ENCODE results near the gene GATA5.
"Not testable (repeated sequence)": the region's sequence is repeated elsewhere in the genome, so short reads cannot be mapped to it uniquely, and the experiment has no call there.

The GATA5 gene

GRCh38 chr20:62428396-62429295, 47.1 kb downstream of the GATA5 start:
- DNase-seq = no peak

- no peak for DNase-seq
Measured at GRCh38 chr20:62428002-62428372, 47.8 kb downstream of the GATA5 start.

- no peak for DNase-seq
Measured at GRCh38 chr20:62427172-62428001, 48.4 kb downstream of the GATA5 start, which contains the start of gene RBBP8NL. Gene RBBP8NL (minus strand): TSS chr20:62427539. CDS start chr20:62419647, 7,892 bp downstream.

- DNase-seq = no peak
Measured at GRCh38 chr20:62426699-62427131, 49.1 kb downstream of the GATA5 start.

GRCh38 chr20:62426059-62426348, 49.8 kb downstream of the GATA5 start:
- DNase-seq = not testable (repeated sequence)

- no peak for DNase-seq
Measured at GRCh38 chr20:62425281-62426058, 50.3 kb downstream of the GATA5 start.

GRCh38 chr20:62424249-62425107, 51.3 kb downstream of the GATA5 start:
- DNase-seq = no peak

- DNase-seq = no peak
Measured at GRCh38 chr20:62423326-62423706, 52.5 kb downstream of the GATA5 start.

GRCh38 chr20:62422636-62423325, 53.0 kb downstream of the GATA5 start:
- no peak for DNase-seq

GRCh38 chr20:62421716-62421990, 54.1 kb downstream of the GATA5 start:
- DNase-seq = no peak

GRCh38 chr20:62420846-62421715, 54.7 kb downstream of the GATA5 start:
- no peak for DNase-seq

GRCh38 chr20:62419759-62420158, 56.0 kb downstream of the GATA5 start:
- DNase-seq = no peak

GRCh38 chr20:62418709-62419487, 56.9 kb downstream of the GATA5 start:
- no peak for DNase-seq

GRCh38 chr20:62417981-62418708, 57.6 kb downstream of the GATA5 start:
- DNase-seq = no peak

- DNase-seq = no peak
Measured at GRCh38 chr20:62416651-62417637, 58.9 kb downstream of the GATA5 start.

- no peak for DNase-seq
Measured at GRCh38 chr20:62415354-62416111, 60.3 kb downstream of the GATA5 start.

- DNase-seq = peak in 1 of 2 experiments; percentile 12
Measured at GRCh38 chr20:62413896-62414481, 61.8 kb downstream of the GATA5 start.
